Heart left ventricle (tissue), 13 donors: ENCODE data around the gene ASIC1.
"Not testable (repeated sequence)": the region's sequence is repeated elsewhere in the genome, so short reads cannot be mapped to it uniquely, and the experiment has no call there.

Experiments
- POLR2A ChIP-seq, 2 donors: fragments of 450-650 bp; IDR thresholded peaks; one replicate each; pipeline ENCODE4 v1.6.1; 2017; ENCODE audit warnings: antibody characterized with exemption in 2 of 2, mild to moderate bottlenecking in 2 of 2, moderate library complexity in 2 of 2
- TF ChIP-seq, protein P1 (sequence below), 12 donors: fragments of 200-600 bp; sonication (generic) in 4 of 12; IDR thresholded peaks; one replicate each; pipeline versions ENCODE4 v1.5.0 to v1.8.0; 2018 to 2022; ENCODE audit warnings: antibody characterized with exemption in 12 of 12, mild to moderate bottlenecking in 5 of 12
- donor health status: ischemic (EF 13 %, LVEDD 7.1; RV severe dilation, severe dysfunction).
- donor health status: DM: no; HTN: yes; CAD: no.
- donor health status: DM: no; HTN: no; CAD: no.
- donor health status: ischemic (EF 25% LVEDD 6.9; RV normal size, moderate dysfunction).
- donor health status: ischemic (EF 25% LVEDD 5.7; RV mildly dilated, moderate dysfunction).
- donor health status: ischemic (EF 35%, LVEDD 5.7; RV mildly dilated, moderate dysfunction).
- donor health status: nonischemic (EF 11% LVEDD 7.7; RV severe dilation, severe dysfunction).
- donor health status: DM: yes; HTN: yes; CAD: no.
- donor health status: PGD.
- donor health status: ischemic (EF 29% LVEDD 5.4; RV normal size, mild dysfunction).
- donor health status: nonischemic (EF 23%, LVEDD 6.1; RV moderate dilation, normal function).

DNA sequence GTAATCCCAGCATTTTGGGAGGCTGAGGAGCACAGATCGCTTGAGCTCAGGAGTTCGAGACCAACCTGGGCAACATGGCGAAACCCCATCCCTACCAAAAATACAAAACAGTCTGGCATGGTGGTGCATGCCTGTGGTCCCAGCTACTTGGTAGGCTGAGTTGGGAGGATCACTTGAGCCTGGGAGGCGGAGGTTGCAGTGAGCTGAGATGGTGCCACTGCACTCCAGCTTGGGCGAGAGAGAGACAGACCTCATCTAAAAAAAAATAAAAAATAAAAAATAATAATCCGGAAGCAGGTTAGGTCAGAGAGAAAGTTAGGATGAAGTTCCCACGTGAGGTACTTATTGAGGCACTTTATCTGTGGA, 27.0 kb downstream of the ASIC1 start:
- TF ChIP-seq, protein P1, sequence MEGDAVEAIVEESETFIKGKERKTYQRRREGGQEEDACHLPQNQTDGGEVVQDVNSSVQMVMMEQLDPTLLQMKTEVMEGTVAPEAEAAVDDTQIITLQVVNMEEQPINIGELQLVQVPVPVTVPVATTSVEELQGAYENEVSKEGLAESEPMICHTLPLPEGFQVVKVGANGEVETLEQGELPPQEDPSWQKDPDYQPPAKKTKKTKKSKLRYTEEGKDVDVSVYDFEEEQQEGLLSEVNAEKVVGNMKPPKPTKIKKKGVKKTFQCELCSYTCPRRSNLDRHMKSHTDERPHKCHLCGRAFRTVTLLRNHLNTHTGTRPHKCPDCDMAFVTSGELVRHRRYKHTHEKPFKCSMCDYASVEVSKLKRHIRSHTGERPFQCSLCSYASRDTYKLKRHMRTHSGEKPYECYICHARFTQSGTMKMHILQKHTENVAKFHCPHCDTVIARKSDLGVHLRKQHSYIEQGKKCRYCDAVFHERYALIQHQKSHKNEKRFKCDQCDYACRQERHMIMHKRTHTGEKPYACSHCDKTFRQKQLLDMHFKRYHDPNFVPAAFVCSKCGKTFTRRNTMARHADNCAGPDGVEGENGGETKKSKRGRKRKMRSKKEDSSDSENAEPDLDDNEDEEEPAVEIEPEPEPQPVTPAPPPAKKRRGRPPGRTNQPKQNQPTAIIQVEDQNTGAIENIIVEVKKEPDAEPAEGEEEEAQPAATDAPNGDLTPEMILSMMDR (IDR thresholded peaks at IDR 0.05) = not testable (repeated sequence)
- TF ChIP-seq POLR2A (IDR thresholded peaks at IDR 0.05) = not testable (repeated sequence)
